HepG2 (cell line): ENCODE data around the gene CCDC197. TPM values are rescaled to one million over a fixed set of nuclear protein-coding genes. Genes with fewer than 3 reads are reported as not detected.

Experiments
- ATAC-seq: fragments of 200-7000 bp; cut with Tn5 transposase; 3 replicates; pipeline ENCODE4 v1.9.1; 2020; ENCODE audit warnings: mild to moderate bottlenecking, moderate library complexity
- BruUV-seq: library from RNA; stranded (reverse); fragments of 400-500 nt; replicated peaks from 2 replicates; lab custom pipeline; 2021; lab: Mats Ljungman, UMichigan
- CTCF ChIA-PET: fragments of 300-600 bp; formaldehyde crosslinking; extraction: SDS; loops from one replicate; lab custom pipeline; 2021; ENCODE audit warnings: low total read pairs, inconsistent platforms, low intra/inter-chr PET ratio; lab: Yijun Ruan, JAX
- POLR2A ChIA-PET: fragments of 350-600 bp; sonication (Branson Sonifier 250); formaldehyde crosslinking; loops from one replicate; lab custom pipeline; 2020; ENCODE audit warnings: antibody characterized with exemption, inconsistent platforms; lab: Yijun Ruan, JAX
- DNase-seq: peaks from one replicate; pipeline ENCODE4 v3.0.0-alpha.2; 2015; ENCODE audit warnings: low spot score
- FAIRE-seq: peaks from 3 replicates; lab custom pipeline; 2011; peaks lifted over from hg19 to GRCh38; lab: Jason Lieb, UNC
- H2AFZ ChIP-seq: one replicate; pipeline ENCODE4 v1.6.1; 2011; ENCODE audit warnings: low read length, inconsistent platforms
- H3K27ac ChIP-seq: fragments of 300-600 bp; 3 replicates; pipeline ENCODE4 v1.8.0; 2011; ENCODE audit warnings: mixed run types, mild to moderate bottlenecking, mixed read lengths, low read length, inconsistent platforms; ENCODE audit not compliant: insufficient read depth; ENCODE audit errors: extremely low read length
- H3K27me3 ChIP-seq, 2 experiments: fragments of 200-600 bp in 1 of 2; 2 replicates in 1 of 2; 3 replicates in 1 of 2; pipeline versions ENCODE4 v1.6.0 to v1.8.0; 2011; ENCODE audit warnings: low read length in 2 of 2, mild to moderate bottlenecking in 2 of 2, moderate library complexity in 2 of 2, inconsistent platforms in 1 of 2; ENCODE audit not compliant: insufficient read depth in 2 of 2, control insufficient read depth in 1 of 2
- H3K36me3 ChIP-seq, 2 experiments: fragments of 200-600 bp in 1 of 2; replicated peaks in 1 of 2; 2 replicates in 1 of 2; 3 replicates in 1 of 2; pipeline versions ENCODE4 v1.5.1 to v1.8.0; 2011; ENCODE audit warnings: low read length in 2 of 2, inconsistent platforms in 1 of 2; ENCODE audit not compliant: insufficient read depth in 2 of 2, control insufficient read depth in 1 of 2
- H3K4me1 ChIP-seq: 2 replicates; pipeline ENCODE4 v1.5.1; 2012; ENCODE audit warnings: low read length, inconsistent platforms; ENCODE audit not compliant: insufficient read depth
- H3K4me2 ChIP-seq: 2 replicates; pipeline ENCODE4 v1.6.0; 2011; ENCODE audit warnings: low read depth, low read length, inconsistent platforms
- H3K4me3 ChIP-seq, 3 experiments: fragments of 200-600 bp in 1 of 3; sonication (generic), shearing (Covaris generic) in 1 of 3; replicated peaks in 1 of 3; 2 replicates each; pipeline ENCODE4 v1.5.1; 2011 to 2016; ENCODE audit warnings: low read length in 3 of 3, inconsistent platforms in 2 of 3, low read depth in 2 of 3, mild to moderate bottlenecking in 2 of 3, control low read depth in 1 of 3, mixed read lengths in 1 of 3; ENCODE audit not compliant: insufficient read depth in 1 of 3
- H3K79me2 ChIP-seq: one replicate; pipeline ENCODE4 v1.6.1; 2011; ENCODE audit warnings: low read length, inconsistent platforms; ENCODE audit not compliant: insufficient read depth
- H3K9ac ChIP-seq: 2 replicates; pipeline ENCODE4 v1.6.0; 2011; ENCODE audit warnings: mild to moderate bottlenecking, low read depth, low read length, inconsistent platforms; ENCODE audit not compliant: insufficient read depth
- H3K9me3 ChIP-seq: 2 replicates; pipeline ENCODE4 v1.5.1; 2012; ENCODE audit warnings: mild to moderate bottlenecking, low read length
- H4K20me1 ChIP-seq: 2 replicates; pipeline ENCODE4 v1.6.0; 2011; ENCODE audit warnings: inconsistent platforms, mild to moderate bottlenecking, low read length, moderate library complexity; ENCODE audit not compliant: insufficient read depth
- ARID2 ChIP-seq: sonication (generic); formaldehyde crosslinking; IDR thresholded peaks from 2 replicates; pipeline ENCODE4 v1.8.1; 2022; ENCODE audit warnings: mild to moderate bottlenecking, missing genetic modification reagents, borderline replicate concordance
- BRCA1 ChIP-seq: sonication (generic); formaldehyde crosslinking; IDR thresholded peaks from 2 replicates; pipeline ENCODE4 v1.4.0; 2020; ENCODE audit warnings: missing genetic modification reagents
- FOSL2 ChIP-seq: sonication (generic); formaldehyde crosslinking; IDR thresholded peaks from 2 replicates; pipeline ENCODE4 v1.4.0; 2020; ENCODE audit warnings: missing genetic modification reagents
- HMGA1 ChIP-seq: sonication (generic); formaldehyde crosslinking; conservative IDR thresholded peaks from 2 replicates; pipeline ENCODE4 v1.4.0; 2020; ENCODE audit warnings: missing genetic modification reagents
- IRX3 ChIP-seq: sonication (generic); formaldehyde crosslinking; IDR thresholded peaks from 2 replicates; pipeline ENCODE4 v1.8.1; 2023; ENCODE audit warnings: mild to moderate bottlenecking, low read depth, missing genetic modification reagents, borderline replicate concordance
- MXD4 ChIP-seq: IDR thresholded peaks from 2 replicates; pipeline ENCODE4 v1.6.1; 2016; ENCODE audit warnings: mild to moderate bottlenecking, missing biosample characterization, missing genetic modification reagents
- PRMT3 ChIP-seq: sonication (generic); formaldehyde crosslinking; IDR thresholded peaks from 2 replicates; pipeline ENCODE4 v1.8.1; 2022; ENCODE audit warnings: low read depth, mild to moderate bottlenecking, moderate library complexity, missing genetic modification reagents, borderline replicate concordance
- SMAD1 ChIP-seq: sonication (generic); formaldehyde crosslinking; IDR thresholded peaks from 2 replicates; pipeline ENCODE4 v1.4.0; 2020; ENCODE audit warnings: missing genetic modification reagents, low read depth, mild to moderate bottlenecking, borderline replicate concordance
- SP140L ChIP-seq: sonication (generic); formaldehyde crosslinking; IDR thresholded peaks from 2 replicates; pipeline ENCODE4 v1.4.0; 2020; ENCODE audit warnings: missing genetic modification reagents, borderline replicate concordance
- ZNF335 ChIP-seq: sonication (generic); formaldehyde crosslinking; IDR thresholded peaks from 2 replicates; pipeline ENCODE4 v1.4.0; 2020; ENCODE audit warnings: missing genetic modification reagents
- ZNF562 ChIP-seq: sonication (generic); formaldehyde crosslinking; IDR thresholded peaks from 2 replicates; pipeline ENCODE4 v1.8.0; 2022; ENCODE audit warnings: missing genetic modification reagents, borderline replicate concordance
- ZNF7 ChIP-seq: IDR thresholded peaks from 2 replicates; pipeline ENCODE4 v1.6.1; 2016; ENCODE audit warnings: missing biosample characterization, missing genetic modification reagents
- ZNF781 ChIP-seq: sonication (generic); formaldehyde crosslinking; IDR thresholded peaks from 2 replicates; pipeline ENCODE4 v1.5.1; 2020; ENCODE audit warnings: borderline replicate concordance, mild to moderate bottlenecking, missing genetic modification reagents; ENCODE audit errors: not compliant biosample characterization
- WGBS: methylation state at CpG from one replicate; pipeline ENCODE4 v1.1.6; 2017; ENCODE audit warnings: low lambda C conversion rate; 5-methylcytosine and 5-hydroxymethylcytosine counted together
- in situ Hi-C: cut with HindIII; loops from 2 replicates; pipeline ENCODE4 v1.10.0; 2017; ENCODE audit warnings: low pct_unique_long_range_greater_than_20kb; ENCODE audit not compliant: extremely low pct_ligation_motif_present
- intact Hi-C: fragments of 100-400 bp; cut with micrococcal nuclease; formaldehyde crosslinking; loops from one replicate; pipeline ENCODE4 v1.10.0; 2022; ENCODE audit not compliant: unreplicated experiment
- polyA plus RNA-seq, 8 experiments: library from polyadenylated mRNA; depleted of rRNA in 3 of 8; stranded (reverse) in 7 of 8; unstranded in 1 of 8; fragments of >200 nt; fragmentation: Illumina TruSeq in 4 of 8; extraction: Trizol in 4 of 8; gene quantifications; 2 replicates each; pipeline versions ENCODE4 v1.2.1 to v1.2.3, GENCODE V29; 2011 to 2016; ENCODE audit warnings: low read depth in 4 of 8, missing spikeins in 1 of 8, mixed read lengths in 1 of 8; ENCODE audit not compliant: insufficient read depth in 1 of 8
- total RNA-seq, 5 experiments: library from RNA; depleted of rRNA; stranded (reverse); fragments of >200 nt; fragmentation: Illumina TruSeq; extraction: Trizol; gene quantifications; 2 replicates each; pipeline ENCODE4 v1.2.3, GENCODE V29; 2016; ENCODE audit warnings: low read depth in 1 of 5
- TF ChIP-seq, protein P1 (sequence below): sonication (generic); formaldehyde crosslinking; IDR thresholded peaks from 2 replicates; pipeline ENCODE4 v1.4.0; 2020; ENCODE audit warnings: low read depth, mild to moderate bottlenecking, missing genetic modification reagents
- TF ChIP-seq, protein P2 (sequence below): sonication (generic); formaldehyde crosslinking; IDR thresholded peaks from 2 replicates; pipeline ENCODE4 v1.4.0; 2020; ENCODE audit warnings: mild to moderate bottlenecking, missing genetic modification reagents
- TF ChIP-seq, protein P3 (sequence below): sonication (generic); formaldehyde crosslinking; IDR thresholded peaks from 2 replicates; pipeline ENCODE4 v1.4.0; 2020; ENCODE audit warnings: mild to moderate bottlenecking, missing genetic modification reagents
- TF ChIP-seq, protein P4 (sequence below): sonication (generic); formaldehyde crosslinking; IDR thresholded peaks from 2 replicates; pipeline ENCODE4 v1.5.0; 2020; ENCODE audit warnings: missing genetic modification reagents
- TF ChIP-seq, protein P5 (sequence below): sonication (generic); formaldehyde crosslinking; IDR thresholded peaks from 2 replicates; pipeline ENCODE4 v1.4.0; 2020; ENCODE audit warnings: missing genetic modification reagents, mild to moderate bottlenecking, borderline replicate concordance

The CCDC197 gene
- total and polyA plus RNA-seq, 2 of the 13 experiments (the other 11 are each of a cell fraction or from before 2014, with no cell fraction given) = 0.11 to 0.13 TPM

DNA sequence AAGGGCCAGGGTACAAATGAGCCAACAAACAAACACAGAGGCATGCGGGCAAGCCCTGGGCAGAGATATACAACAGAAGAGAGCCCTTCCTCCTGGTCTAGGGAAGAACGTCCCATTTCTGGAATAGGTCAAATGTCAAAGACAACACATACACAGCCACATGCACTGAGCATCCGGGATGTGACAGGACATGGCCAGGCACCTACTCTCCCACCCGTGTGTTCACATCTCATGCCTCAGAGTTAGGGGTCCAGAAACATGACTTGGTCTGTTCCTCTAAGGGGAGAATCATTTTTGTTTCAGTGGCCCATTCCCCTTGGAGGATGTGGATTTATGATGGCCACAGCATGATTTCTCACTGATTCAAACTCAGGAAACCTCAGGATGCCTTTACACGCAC, 19.9 kb upstream of the CCDC197 start:
- Histone ChIP-seq H3K27me3 (peaks cover 10 to 63% of the 10 kb centered on the region in 2 experiments), H3K4me3 (no peak overlapping the region), H3K4me2 (no peak overlapping the region), H2AFZ (no peak overlapping the region), H3K27ac (no peak overlapping the region), H3K9me3 (no peaks in the 10 kb centered on the region), H3K79me2 (no peaks in the 10 kb centered on the region), H3K4me1 (peaks cover 46% of the 10 kb centered on the region), H4K20me1 (no peaks in the 10 kb centered on the region), H3K9ac (no peak overlapping the region), H3K36me3 (no peaks in the 10 kb centered on the region)
- 4% methylated on average over 3 of the region's 5 CpGs for WGBS
- no TSS peak for BruUV-seq
- TF ChIP-seq ZNF562 (CRISPR knock-in tag) = no peak
- TF ChIP-seq PRMT3 = no peak
- no peak for TF ChIP-seq ZNF335 (CRISPR knock-in tag)
- TF ChIP-seq ARID2 (CRISPR knock-in tag) = no peak
- TF ChIP-seq IRX3 (CRISPR knock-in tag) = no peak
- TF ChIP-seq ZNF781 = no peak
- TF ChIP-seq, protein P1, sequence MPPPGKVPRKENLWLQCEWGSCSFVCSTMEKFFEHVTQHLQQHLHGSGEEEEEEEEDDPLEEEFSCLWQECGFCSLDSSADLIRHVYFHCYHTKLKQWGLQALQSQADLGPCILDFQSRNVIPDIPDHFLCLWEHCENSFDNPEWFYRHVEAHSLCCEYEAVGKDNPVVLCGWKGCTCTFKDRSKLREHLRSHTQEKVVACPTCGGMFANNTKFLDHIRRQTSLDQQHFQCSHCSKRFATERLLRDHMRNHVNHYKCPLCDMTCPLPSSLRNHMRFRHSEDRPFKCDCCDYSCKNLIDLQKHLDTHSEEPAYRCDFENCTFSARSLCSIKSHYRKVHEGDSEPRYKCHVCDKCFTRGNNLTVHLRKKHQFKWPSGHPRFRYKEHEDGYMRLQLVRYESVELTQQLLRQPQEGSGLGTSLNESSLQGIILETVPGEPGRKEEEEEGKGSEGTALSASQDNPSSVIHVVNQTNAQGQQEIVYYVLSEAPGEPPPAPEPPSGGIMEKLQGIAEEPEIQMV = no peak
- TF ChIP-seq, protein P2, sequence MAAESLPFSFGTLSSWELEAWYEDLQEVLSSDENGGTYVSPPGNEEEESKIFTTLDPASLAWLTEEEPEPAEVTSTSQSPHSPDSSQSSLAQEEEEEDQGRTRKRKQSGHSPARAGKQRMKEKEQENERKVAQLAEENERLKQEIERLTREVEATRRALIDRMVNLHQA (CRISPR knock-in tag) = no peak
- no peak for TF ChIP-seq HMGA1 (CRISPR knock-in tag)
- no peak for TF ChIP-seq FOSL2
- no peak for TF ChIP-seq ZNF7 (CRISPR knock-in tag)
- TF ChIP-seq, protein P3, sequence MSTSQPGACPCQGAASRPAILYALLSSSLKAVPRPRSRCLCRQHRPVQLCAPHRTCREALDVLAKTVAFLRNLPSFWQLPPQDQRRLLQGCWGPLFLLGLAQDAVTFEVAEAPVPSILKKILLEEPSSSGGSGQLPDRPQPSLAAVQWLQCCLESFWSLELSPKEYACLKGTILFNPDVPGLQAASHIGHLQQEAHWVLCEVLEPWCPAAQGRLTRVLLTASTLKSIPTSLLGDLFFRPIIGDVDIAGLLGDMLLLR = no peak
- TF ChIP-seq, protein P4, sequence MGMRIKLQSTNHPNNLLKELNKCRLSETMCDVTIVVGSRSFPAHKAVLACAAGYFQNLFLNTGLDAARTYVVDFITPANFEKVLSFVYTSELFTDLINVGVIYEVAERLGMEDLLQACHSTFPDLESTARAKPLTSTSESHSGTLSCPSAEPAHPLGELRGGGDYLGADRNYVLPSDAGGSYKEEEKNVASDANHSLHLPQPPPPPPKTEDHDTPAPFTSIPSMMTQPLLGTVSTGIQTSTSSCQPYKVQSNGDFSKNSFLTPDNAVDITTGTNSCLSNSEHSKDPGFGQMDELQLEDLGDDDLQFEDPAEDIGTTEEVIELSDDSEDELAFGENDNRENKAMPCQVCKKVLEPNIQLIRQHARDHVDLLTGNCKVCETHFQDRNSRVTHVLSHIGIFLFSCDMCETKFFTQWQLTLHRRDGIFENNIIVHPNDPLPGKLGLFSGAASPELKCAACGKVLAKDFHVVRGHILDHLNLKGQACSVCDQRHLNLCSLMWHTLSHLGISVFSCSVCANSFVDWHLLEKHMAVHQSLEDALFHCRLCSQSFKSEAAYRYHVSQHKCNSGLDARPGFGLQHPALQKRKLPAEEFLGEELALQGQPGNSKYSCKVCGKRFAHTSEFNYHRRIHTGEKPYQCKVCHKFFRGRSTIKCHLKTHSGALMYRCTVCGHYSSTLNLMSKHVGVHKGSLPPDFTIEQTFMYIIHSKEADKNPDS (CRISPR knock-in tag) = no peak
- no peak for TF ChIP-seq MXD4 (CRISPR knock-in tag)
- TF ChIP-seq, protein P5, sequence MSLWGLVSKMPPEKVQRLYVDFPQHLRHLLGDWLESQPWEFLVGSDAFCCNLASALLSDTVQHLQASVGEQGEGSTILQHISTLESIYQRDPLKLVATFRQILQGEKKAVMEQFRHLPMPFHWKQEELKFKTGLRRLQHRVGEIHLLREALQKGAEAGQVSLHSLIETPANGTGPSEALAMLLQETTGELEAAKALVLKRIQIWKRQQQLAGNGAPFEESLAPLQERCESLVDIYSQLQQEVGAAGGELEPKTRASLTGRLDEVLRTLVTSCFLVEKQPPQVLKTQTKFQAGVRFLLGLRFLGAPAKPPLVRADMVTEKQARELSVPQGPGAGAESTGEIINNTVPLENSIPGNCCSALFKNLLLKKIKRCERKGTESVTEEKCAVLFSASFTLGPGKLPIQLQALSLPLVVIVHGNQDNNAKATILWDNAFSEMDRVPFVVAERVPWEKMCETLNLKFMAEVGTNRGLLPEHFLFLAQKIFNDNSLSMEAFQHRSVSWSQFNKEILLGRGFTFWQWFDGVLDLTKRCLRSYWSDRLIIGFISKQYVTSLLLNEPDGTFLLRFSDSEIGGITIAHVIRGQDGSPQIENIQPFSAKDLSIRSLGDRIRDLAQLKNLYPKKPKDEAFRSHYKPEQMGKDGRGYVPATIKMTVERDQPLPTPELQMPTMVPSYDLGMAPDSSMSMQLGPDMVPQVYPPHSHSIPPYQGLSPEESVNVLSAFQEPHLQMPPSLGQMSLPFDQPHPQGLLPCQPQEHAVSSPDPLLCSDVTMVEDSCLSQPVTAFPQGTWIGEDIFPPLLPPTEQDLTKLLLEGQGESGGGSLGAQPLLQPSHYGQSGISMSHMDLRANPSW = no peak
- TF ChIP-seq BRCA1 (CRISPR knock-in tag) = no peak
- TF ChIP-seq SP140L (CRISPR knock-in tag) = no peak
- no peak for TF ChIP-seq SMAD1 (CRISPR knock-in tag)
- POLR2A ChIA-PET = no interaction called here
- ATAC-seq (no peak), FAIRE-seq (no peak), DNase-seq (no peak)
- in situ Hi-C loops (no loop called here), intact Hi-C loops (no loop called here)
- CTCF ChIA-PET = no interaction called here
